DMS53 treated with DMSO at 0.1 percent for 48 hours (cell line): ENCODE results near the gene RARRES2.
"Not testable (repeated sequence)": the region's sequence is repeated elsewhere in the genome, so short reads cannot be mapped to it uniquely, and the experiment has no call there.

Experiments
- DNase-seq: peaks from one replicate; lab custom pipeline; 2025; ENCODE audit not compliant: unreplicated experiment; lab: John Stamatoyannopoulos, UW

RARRES2 gene

DNA sequence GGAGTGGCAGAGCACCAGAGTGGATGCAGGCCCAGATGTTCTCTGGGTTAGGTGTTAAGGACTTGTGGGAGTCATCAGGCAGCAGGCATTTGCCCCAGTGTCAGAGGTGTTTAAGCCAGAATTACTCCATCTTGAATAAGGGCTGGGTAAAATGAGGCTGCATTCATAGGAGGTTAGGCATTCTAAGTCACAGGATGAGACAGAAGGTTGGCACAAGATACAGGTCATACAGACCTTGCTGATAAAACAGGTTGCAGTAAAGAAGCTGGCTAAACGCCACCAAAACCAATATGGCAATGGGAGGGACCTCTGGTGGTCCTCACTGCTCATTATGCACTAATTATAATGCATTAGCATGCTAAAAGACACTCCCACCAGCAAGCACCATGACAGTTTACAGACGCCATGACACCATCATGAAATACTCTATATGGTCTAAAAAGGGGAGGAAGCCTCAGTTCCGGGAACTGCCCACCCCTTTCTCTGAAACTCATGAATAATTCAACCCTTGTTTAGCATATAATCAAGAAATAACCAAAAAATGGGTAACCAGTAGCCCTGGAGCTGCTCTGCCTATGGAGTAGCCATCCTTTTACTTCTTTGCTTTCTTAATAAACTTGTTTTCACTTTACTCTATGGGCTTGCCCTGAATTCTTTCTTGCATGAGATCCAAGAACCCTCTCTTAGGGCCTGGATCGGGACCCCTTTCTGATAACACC is 19.2 kb downstream of the RARRES2 start:
- DNase-seq: peak; percentile 14

DNA sequence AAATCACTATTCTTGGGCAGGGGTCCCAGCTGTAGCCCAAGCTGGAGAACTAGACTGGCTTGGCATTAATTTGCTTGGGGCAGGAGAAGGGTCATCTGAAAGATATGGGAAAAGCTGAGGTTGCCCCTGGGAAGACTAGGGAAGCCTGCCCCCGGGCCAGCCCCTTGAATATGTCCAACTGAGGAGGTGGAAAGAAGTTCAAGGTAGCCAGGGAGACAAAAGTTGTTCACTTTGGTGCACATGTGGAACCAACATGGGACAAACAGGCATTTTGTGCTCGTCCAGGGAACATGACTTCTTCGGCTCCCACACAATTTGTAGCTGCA is 19.7 kb downstream of the RARRES2 start:
- DNase-seq: no peak

DNA sequence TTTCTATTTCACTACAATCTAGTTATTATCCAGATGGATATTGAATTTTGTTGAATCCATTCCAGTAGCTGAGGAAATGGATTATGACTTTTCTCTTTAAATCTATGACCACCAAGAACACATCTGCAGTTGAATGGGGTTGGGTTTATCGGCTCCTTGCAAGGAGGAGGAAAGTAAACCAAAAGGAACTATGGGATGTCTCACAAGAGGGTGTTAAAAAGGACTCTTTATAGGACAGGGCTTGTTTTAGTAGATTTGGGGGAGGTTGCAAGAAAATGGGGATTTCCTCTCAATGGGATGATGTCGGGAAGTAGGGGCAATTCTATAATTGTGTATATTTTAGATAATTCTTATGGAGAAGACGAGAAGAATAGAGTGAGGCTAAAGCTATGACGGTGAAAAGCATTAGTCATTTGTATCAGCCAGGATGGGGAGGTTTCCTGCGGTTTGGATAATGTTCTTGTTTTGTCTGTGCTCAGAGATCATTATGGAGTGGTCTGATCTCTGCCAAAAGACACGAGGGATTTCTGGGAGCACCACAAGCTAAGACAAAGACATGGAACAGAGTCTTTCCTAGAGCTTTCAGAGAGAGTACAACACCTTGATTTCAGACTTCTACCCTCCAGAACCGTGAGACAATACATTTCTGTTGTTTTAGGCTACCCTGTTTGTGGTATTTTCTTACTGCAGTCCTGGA is 23.5 kb downstream of the RARRES2 start:
- DNase-seq: no peak

- not testable (repeated sequence) for DNase-seq
Observed at GRCh38 chr7:150316987-150317386, 24.4 kb downstream of the RARRES2 start.

DNA sequence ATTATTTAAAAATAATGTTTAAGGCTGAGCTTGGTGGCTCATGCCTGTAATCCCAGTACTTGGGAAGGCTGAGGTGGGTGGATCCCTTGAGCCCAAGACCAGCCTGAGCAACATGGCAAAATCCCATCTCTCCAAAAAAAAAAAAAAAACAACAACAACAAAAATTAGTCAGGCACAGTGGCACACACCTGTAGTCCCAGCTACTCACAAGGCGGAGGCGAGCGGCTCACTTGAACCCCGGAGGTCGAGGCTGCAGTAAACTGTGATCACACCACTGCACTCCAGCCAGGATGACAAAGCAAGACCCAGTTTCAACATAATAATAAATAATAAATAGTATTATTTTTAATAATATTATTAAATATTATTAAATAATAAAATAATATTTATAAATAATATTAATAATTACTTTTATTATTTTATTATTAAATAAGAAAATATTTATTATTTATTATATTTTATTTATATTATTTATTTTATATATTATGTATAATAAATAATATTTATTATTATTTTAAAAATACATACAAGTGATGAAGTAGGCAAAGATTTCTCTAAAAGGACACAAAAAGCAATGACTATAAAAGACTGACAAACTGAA is 26.7 kb downstream of the RARRES2 start:
- no peak for DNase-seq

- DNase-seq: no peak
Observed at GRCh38 chr7:150313870-150314269, 27.6 kb downstream of the RARRES2 start.

DNA sequence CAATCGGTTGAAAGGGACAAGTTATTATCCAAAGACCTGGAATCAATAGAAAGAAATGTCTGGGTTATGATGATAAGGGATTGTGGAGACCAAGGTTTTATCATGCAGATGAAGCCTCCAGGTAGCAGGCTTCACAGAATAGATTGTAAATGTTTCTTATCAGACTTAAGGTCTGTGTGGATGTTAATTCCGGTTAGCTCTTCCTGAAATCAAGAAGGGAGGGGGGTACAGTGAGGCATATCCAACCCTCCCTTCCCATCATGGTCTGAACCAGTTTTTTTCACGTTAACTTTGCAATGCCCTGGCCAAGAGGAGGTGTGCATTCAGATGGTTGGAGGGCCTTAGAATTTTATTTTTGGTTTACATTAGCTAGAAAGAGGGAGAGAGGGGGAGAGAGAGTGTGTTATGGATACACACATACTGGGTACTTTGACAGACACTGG is 28.0 kb downstream of the RARRES2 start:
- no peak for DNase-seq

- DNase-seq: not testable (repeated sequence)
Observed at GRCh38 chr7:150312649-150313366, 28.6 kb downstream of the RARRES2 start.

DNA sequence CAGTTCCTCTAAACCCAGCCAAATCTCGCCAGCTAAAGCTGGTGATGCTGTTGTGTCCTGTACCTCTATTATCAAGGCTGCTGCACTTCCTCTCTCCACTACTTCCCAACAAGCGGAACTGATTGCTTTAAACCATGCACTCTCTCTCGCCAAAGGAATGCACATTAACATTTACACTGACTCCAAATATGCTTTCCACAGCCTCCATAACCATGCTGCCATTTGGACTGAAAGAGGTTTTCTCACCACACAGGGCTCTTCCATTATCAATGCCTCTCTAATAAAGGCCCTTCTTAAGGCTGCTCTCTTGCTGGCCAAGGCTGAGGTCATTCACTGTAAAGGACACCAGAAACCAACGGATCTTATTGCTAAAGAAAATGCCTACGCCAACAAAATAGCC is 29.7 kb downstream of the RARRES2 start:
- DNase-seq: no peak

DNA sequence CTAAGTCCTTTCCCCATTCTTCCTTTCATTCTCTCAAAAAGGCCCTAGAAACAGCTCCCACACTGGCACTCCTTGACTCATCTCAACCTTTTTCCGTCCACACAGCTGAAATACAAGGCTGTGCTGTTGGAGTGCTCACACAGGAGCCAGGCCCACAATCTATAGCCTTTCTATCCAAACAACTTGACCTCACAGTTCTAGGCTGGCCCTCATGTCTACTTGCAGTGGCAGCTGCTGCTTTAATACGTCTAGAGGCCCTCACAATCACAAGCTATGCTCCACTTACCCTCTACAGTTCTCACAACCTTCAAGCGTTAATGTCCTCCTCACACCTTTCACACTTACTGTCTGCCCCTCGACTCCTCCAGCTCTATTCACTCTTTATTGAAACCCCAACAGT is 30.3 kb downstream of the RARRES2 start:
- DNase-seq: no peak

GRCh38 chr7:150308575-150308974 is 32.9 kb downstream of the RARRES2 start:
- DNase-seq: no peak

DNA sequence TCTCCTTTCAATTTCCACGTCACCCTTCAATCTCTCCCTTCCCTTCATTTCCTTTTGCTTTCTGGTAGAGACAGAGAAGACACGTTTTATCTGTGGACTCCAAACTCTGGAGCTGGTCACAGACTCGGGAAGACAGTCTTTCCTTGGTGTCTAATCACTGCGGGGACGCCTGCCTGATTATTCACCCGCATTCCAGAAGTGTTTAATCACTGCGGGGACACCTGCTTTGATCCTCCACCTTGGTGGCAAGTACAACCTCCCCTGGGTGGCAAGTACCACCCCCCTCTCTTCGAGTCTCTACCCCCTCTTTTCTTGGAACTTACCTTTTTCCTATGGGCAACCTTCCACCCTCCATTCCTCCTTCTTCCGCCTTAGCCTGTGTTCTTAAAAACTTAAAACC is 33.5 kb downstream of the RARRES2 start:
- DNase-seq: no peak

GRCh38 chr7:150307129-150307528 is 34.3 kb downstream of the RARRES2 start:
- no peak for DNase-seq

DNA sequence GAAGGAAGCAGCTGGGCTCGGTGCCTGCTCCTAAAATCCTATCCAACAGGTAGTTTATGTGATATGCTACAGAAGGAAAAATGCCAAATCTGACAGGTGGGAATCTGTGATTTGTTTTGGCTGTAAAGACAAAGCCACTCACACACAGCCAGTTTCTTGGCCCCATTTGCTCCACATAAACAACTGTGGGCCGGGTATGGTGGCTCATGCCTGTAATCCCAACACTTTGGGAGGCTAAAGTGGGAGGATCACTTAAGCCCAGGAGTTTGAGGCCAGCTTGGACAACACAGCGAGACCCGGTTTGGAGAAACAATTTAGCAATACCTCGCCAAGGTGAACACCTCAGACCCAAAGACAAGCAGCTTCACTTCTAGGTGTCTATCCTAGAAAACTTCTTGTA is 35.1 kb downstream of the RARRES2 start:
- not testable (repeated sequence) for DNase-seq

- not testable (repeated sequence) for DNase-seq
Observed at GRCh38 chr7:150305903-150306284, 35.5 kb downstream of the RARRES2 start.

GRCh38 chr7:150305259-150305902 is 36.0 kb downstream of the RARRES2 start:
- not testable (repeated sequence) for DNase-seq

DNA sequence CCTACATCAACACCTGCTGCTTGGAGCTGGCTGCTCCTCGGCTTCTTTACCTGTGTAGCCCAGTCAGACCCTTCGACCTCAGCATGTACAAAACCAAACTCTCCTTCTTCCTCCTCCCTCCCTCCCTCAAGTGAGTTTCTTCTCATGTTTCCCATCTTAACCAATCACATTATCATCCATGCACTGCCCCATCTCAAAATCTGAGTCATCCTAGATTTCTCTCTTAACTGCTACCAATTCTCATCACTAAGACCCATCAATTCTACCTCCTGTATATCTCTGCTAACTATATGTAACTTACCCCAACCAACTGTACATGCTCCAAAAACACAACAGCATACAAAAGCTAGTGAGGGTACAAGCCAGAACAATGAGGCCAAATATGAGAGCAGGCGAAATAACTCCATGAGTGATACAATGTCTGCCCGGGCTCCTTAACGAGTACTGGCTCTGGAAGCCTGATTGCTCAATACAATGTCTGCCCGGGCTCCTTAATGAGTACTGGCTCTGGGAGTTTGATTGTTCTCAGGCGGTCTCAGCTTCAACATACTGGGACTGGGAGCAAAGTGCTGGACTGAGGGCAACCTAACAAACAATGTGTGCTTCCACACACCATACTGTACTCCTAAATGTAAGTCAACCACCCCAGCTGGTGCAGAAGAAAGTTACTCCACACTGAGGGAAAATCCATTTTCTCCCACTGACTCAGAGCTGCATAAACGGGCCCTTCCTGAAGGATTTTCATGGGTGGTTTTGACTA is 36.8 kb downstream of the RARRES2 start:
- not testable (repeated sequence) for DNase-seq

- not testable (repeated sequence) for DNase-seq
Observed at GRCh38 chr7:150302908-150303310, 38.5 kb downstream of the RARRES2 start.

GRCh38 chr7:150297978-150298377 is 43.5 kb downstream of the RARRES2 start:
- not testable (repeated sequence) for DNase-seq

DNA sequence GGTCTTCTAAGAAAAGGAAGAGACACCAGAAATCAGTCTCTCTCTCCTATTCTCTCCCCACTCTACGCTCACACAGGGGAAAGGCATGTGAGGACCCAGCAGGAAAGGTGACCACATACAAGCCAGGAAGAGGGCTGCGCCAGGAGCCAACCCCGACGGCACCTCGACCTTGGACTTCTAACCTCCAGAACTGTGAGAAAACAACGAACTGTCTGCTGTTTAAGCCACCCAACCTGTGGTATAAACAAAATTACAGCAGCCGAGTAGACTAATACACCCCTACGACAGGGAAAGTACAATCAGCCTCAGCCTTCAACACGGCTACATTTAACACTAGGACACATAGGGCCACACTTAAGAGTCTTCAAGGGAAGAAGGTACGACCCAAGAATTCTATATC is 44.6 kb downstream of the RARRES2 start:
- not testable (repeated sequence) for DNase-seq
